ENCODE data around the gene ABI3BP. TPM values are rescaled to one million over a fixed set of nuclear protein-coding genes. Genes with fewer than 3 reads are reported as not detected.

ABI3BP gene
- total and polyA plus RNA-seq, 2 experiments from 2014 or later: 6.8 to 30.3 TPM

GRCh38 chr3:100810671-100811070 is 182.6 kb downstream of the ABI3BP start:
- TF ChIP-seq EZH2 (IDR thresholded peaks at IDR 0.05; ENCODE audit: insufficient read depth, poor library complexity, severe bottlenecking) (no peak), EZH2phosphoT487 (IDR thresholded peaks at IDR 0.05; ENCODE audit: insufficient read depth, low read depth) (peak; percentile 59; the same call in 1 of the 2 replicates)
- no peak overlapping the region for H2AFZ ChIP-seq
- no peaks in the 10 kb centered on the region for H3K36me3 ChIP-seq (ENCODE audit: low read depth)
- 0 to 3% methylated on average over 1 of the region's 1 CpG for WGBS, 2 experiments (ENCODE audit: low coverage in 1 of 2, low lambda C conversion rate in 2 of 2, missing lambda C conversion rate in 2 of 2)
- no peaks in the 10 kb centered on the region for H4K20me1 ChIP-seq (ENCODE audit: insufficient read depth)
- in situ Hi-C loops (cut with MboI): no loop called here
- H3K9me3 ChIP-seq (ENCODE audit: low read depth): no peaks in the 10 kb centered on the region
- no peak overlapping the region for H3K4me3 ChIP-seq
- peak overlapping the region; percentile 44 for H3K4me2 ChIP-seq (ENCODE audit: unreplicated experiment)
- no peaks in the 10 kb centered on the region for H3K79me2 ChIP-seq (ENCODE audit: insufficient read depth)
- H3K27ac ChIP-seq: peak overlapping the region; percentile 72
- H3F3A ChIP-seq (ENCODE audit: insufficient read depth): peaks cover 14% of the 10 kb centered on the region
- peak overlapping the region; percentile 40; the same call in 1 of the 2 replicates for H3K9ac ChIP-seq
- DNase-seq: peak; percentile 83
- H3K4me1 ChIP-seq (ENCODE audit: insufficient read depth): peaks cover 15% of the 10 kb centered on the region
- no peaks in the 10 kb centered on the region for H3K27me3 ChIP-seq (replicated peaks; ENCODE audit: insufficient read depth)
- H3K9me2 ChIP-seq (ENCODE audit: insufficient read depth): no peaks in the 10 kb centered on the region

- no peak overlapping the region for H3K27ac ChIP-seq
- H3K9me3 ChIP-seq (ENCODE audit: low read depth): no peaks in the 10 kb centered on the region
- H3K9me2 ChIP-seq (ENCODE audit: insufficient read depth): no peaks in the 10 kb centered on the region
- H3K9ac ChIP-seq: no peak overlapping the region
- in situ Hi-C loops (cut with MboI): no loop called here
- H3K36me3 ChIP-seq (ENCODE audit: low read depth): no peaks in the 10 kb centered on the region
- peaks cover 12% of the 10 kb centered on the region; the same call in 1 of the 2 replicates for H3F3A ChIP-seq (ENCODE audit: insufficient read depth)
- no peaks in the 10 kb centered on the region for H4K20me1 ChIP-seq (ENCODE audit: insufficient read depth)
- no peak overlapping the region for H3K4me2 ChIP-seq (ENCODE audit: unreplicated experiment)
- 72 to 75% methylated on average over 2 of the region's 2 CpGs for WGBS, 2 experiments (ENCODE audit: low coverage in 1 of 2, low lambda C conversion rate in 2 of 2, missing lambda C conversion rate in 2 of 2)
- H3K4me3 ChIP-seq: no peak overlapping the region
- DNase-seq: no peak
- no peaks in the 10 kb centered on the region for H3K79me2 ChIP-seq (ENCODE audit: insufficient read depth)
- no peak overlapping the region for H2AFZ ChIP-seq
- H3K4me1 ChIP-seq (ENCODE audit: insufficient read depth): no peaks in the 10 kb centered on the region; the same call in 1 of the 2 replicates
- H3K27me3 ChIP-seq (replicated peaks; ENCODE audit: insufficient read depth): no peaks in the 10 kb centered on the region
- TF ChIP-seq EZH2 (IDR thresholded peaks at IDR 0.05; ENCODE audit: insufficient read depth, poor library complexity, severe bottlenecking): no peak
- TF ChIP-seq EZH2phosphoT487 (IDR thresholded peaks at IDR 0.05; ENCODE audit: insufficient read depth, low read depth): no peak
Observed at GRCh38 chr3:100804631-100805030, 188.6 kb downstream of the ABI3BP start.

GRCh38 chr3:100803711-100804110 is 189.5 kb downstream of the ABI3BP start:
- no peaks in the 10 kb centered on the region for H3K9me3 ChIP-seq (ENCODE audit: low read depth)
- no peak overlapping the region for H3K4me3 ChIP-seq
- no peak overlapping the region for H3K27ac ChIP-seq
- TF ChIP-seq EZH2 (IDR thresholded peaks at IDR 0.05; ENCODE audit: insufficient read depth, poor library complexity, severe bottlenecking): no peak
- TF ChIP-seq EZH2phosphoT487 (IDR thresholded peaks at IDR 0.05; ENCODE audit: insufficient read depth, low read depth): no peak
- no peak overlapping the region for H2AFZ ChIP-seq
- H3K36me3 ChIP-seq (ENCODE audit: low read depth): no peaks in the 10 kb centered on the region
- no peaks in the 10 kb centered on the region for H3K9me2 ChIP-seq (ENCODE audit: insufficient read depth)
- H3K27me3 ChIP-seq (replicated peaks; ENCODE audit: insufficient read depth): no peaks in the 10 kb centered on the region
- in situ Hi-C loops (cut with MboI): no loop called here
- no peaks in the 10 kb centered on the region; the same call in 1 of the 2 replicates for H3K4me1 ChIP-seq (ENCODE audit: insufficient read depth)
- peaks cover 12% of the 10 kb centered on the region; the same call in 1 of the 2 replicates for H3F3A ChIP-seq (ENCODE audit: insufficient read depth)
- no peak for DNase-seq
- no peak overlapping the region for H3K9ac ChIP-seq
- no peak overlapping the region for H3K4me2 ChIP-seq (ENCODE audit: unreplicated experiment)
- H3K79me2 ChIP-seq (ENCODE audit: insufficient read depth): no peaks in the 10 kb centered on the region
- H4K20me1 ChIP-seq (ENCODE audit: insufficient read depth): no peaks in the 10 kb centered on the region

- WGBS, 2 experiments (ENCODE audit: low coverage in 1 of 2, low lambda C conversion rate in 2 of 2, missing lambda C conversion rate in 2 of 2): 90 to 91% methylated on average over 2 of the region's 2 CpGs
- Histone ChIP-seq H4K20me1 (ENCODE audit: insufficient read depth) (no peaks in the 10 kb centered on the region), H2AFZ (no peak overlapping the region), H3K9me3 (ENCODE audit: low read depth) (no peaks in the 10 kb centered on the region), H3K79me2 (ENCODE audit: insufficient read depth) (no peaks in the 10 kb centered on the region), H3K9ac (no peak overlapping the region), H3K4me3 (no peak overlapping the region), H3K4me2 (ENCODE audit: unreplicated experiment) (no peak overlapping the region), H3K27ac (no peak overlapping the region), H3K27me3 (replicated peaks; ENCODE audit: insufficient read depth) (no peaks in the 10 kb centered on the region), H3K36me3 (ENCODE audit: low read depth) (no peaks in the 10 kb centered on the region), H3K4me1 (ENCODE audit: insufficient read depth) (peaks cover 6% of the 10 kb centered on the region), H3K9me2 (ENCODE audit: insufficient read depth) (no peaks in the 10 kb centered on the region), H3F3A (ENCODE audit: insufficient read depth) (peaks cover 12% of the 10 kb centered on the region; the same call in 1 of the 2 replicates)
- no peak for TF ChIP-seq EZH2 (IDR thresholded peaks at IDR 0.05; ENCODE audit: insufficient read depth, poor library complexity, severe bottlenecking)
- TF ChIP-seq EZH2phosphoT487 (IDR thresholded peaks at IDR 0.05; ENCODE audit: insufficient read depth, low read depth): no peak
- in situ Hi-C loops (cut with MboI): no loop called here
- DNase-seq: no peak
Observed at GRCh38 chr3:100802126-100802525, 191.1 kb downstream of the ABI3BP start.

GRCh38 chr3:100798012-100798411 is 195.2 kb downstream of the ABI3BP start:
- H3K27me3 ChIP-seq (replicated peaks; ENCODE audit: insufficient read depth): no peaks in the 10 kb centered on the region
- H3K9me2 ChIP-seq (ENCODE audit: insufficient read depth): no peaks in the 10 kb centered on the region
- no peak for DNase-seq
- no peak overlapping the region for H3K27ac ChIP-seq
- peaks cover 12% of the 10 kb centered on the region; the same call in 1 of the 2 replicates for H3F3A ChIP-seq (ENCODE audit: insufficient read depth)
- 18 to 22% methylated on average over 1 of the region's 1 CpG for WGBS, 2 experiments (ENCODE audit: low coverage in 1 of 2, low lambda C conversion rate in 2 of 2, missing lambda C conversion rate in 2 of 2)
- H3K9me3 ChIP-seq (ENCODE audit: low read depth): no peaks in the 10 kb centered on the region
- no peaks in the 10 kb centered on the region for H3K36me3 ChIP-seq (ENCODE audit: low read depth)
- no peak overlapping the region for H3K4me3 ChIP-seq
- no peak overlapping the region for H3K9ac ChIP-seq
- TF ChIP-seq EZH2 (IDR thresholded peaks at IDR 0.05; ENCODE audit: insufficient read depth, poor library complexity, severe bottlenecking): no peak
- no peak for TF ChIP-seq EZH2phosphoT487 (IDR thresholded peaks at IDR 0.05; ENCODE audit: insufficient read depth, low read depth)
- H4K20me1 ChIP-seq (ENCODE audit: insufficient read depth): no peaks in the 10 kb centered on the region
- no peak overlapping the region for H3K4me2 ChIP-seq (ENCODE audit: unreplicated experiment)
- in situ Hi-C loops (cut with MboI): no loop called here
- H3K79me2 ChIP-seq (ENCODE audit: insufficient read depth): no peaks in the 10 kb centered on the region
- 0 out of 2 replicates have a peak overlapping the region, but pooled peaks have one; percentile 0 for H2AFZ ChIP-seq
- peaks cover 6% of the 10 kb centered on the region for H3K4me1 ChIP-seq (ENCODE audit: insufficient read depth)

All from GM23248 (cell line).